Subcutaneous abdominal adipose tissue (tissue), 5 donors: Measurements from ENCODE around the gene FNTB.

Source experiments
- H3K27ac ChIP-seq: one replicate; pipeline ENCODE4 v1.7.0; 2013; ENCODE audit warnings: low read depth, mild to moderate bottlenecking, inconsistent platforms, low read length, moderate library complexity
- H3K27me3 ChIP-seq, 5 donors: one replicate each; pipeline ENCODE4 v1.7.0; 2013; ENCODE audit warnings: low read length in 5 of 5, inconsistent platforms in 1 of 5; ENCODE audit not compliant: control insufficient read depth in 5 of 5, insufficient read depth in 4 of 5
- H3K36me3 ChIP-seq, 5 donors: one replicate each; pipeline ENCODE4 v1.7.0; 2013; ENCODE audit warnings: low read length in 5 of 5; ENCODE audit not compliant: control insufficient read depth in 5 of 5, insufficient read depth in 5 of 5
- H3K4me1 ChIP-seq, 5 donors: one replicate each; pipeline ENCODE4 v1.7.0; 2013; ENCODE audit warnings: low read length in 5 of 5, mild to moderate bottlenecking in 3 of 5, moderate library complexity in 1 of 5; ENCODE audit not compliant: control insufficient read depth in 5 of 5, insufficient read depth in 5 of 5
- H3K4me3 ChIP-seq, 5 donors: one replicate each; pipeline ENCODE4 v1.7.0; 2013; ENCODE audit warnings: low read length in 5 of 5, low read depth in 1 of 5
- H3K9ac ChIP-seq, 5 donors: one replicate each; pipeline ENCODE4 v1.7.0; 2013; ENCODE audit warnings: low read length in 5 of 5, mild to moderate bottlenecking in 4 of 5, moderate library complexity in 3 of 5
- H3K9me3 ChIP-seq, 5 donors: one replicate each; pipeline ENCODE4 v1.7.0; 2013; ENCODE audit warnings: low read length in 5 of 5; ENCODE audit not compliant: control insufficient read depth in 5 of 5
- donor health status: healthy.
- donor health status: healthy.
- donor health status: healthy.
- donor health status: healthy.
- donor health status: healthy.

The FNTB gene

GRCh38 chr14:64965356-64966000 is 21.2 kb upstream of the FNTB start:
- no peak overlapping the region for H3K27ac ChIP-seq

GRCh38 chr14:64966976-64967375 is 19.7 kb upstream of the FNTB start:
- H3K4me1 ChIP-seq: peaks cover 0 to 11% (median 7%) of the 10 kb centered on the region in 5 donors
- H3K9ac ChIP-seq: no peak overlapping the region
- no peaks in the 10 kb centered on the region for H3K9me3 ChIP-seq

More at GRCh38 chr14:64965356-64966000, 21.2 kb upstream of the FNTB start:
- H3K36me3 ChIP-seq: peaks cover 0 to 2% (median 0%) of the 10 kb centered on the region in 5 donors
- H3K9me3 ChIP-seq: no peaks in the 10 kb centered on the region
- no peaks in the 10 kb centered on the region for H3K27me3 ChIP-seq
- H3K9ac ChIP-seq: no peak overlapping the region
- H3K4me3 ChIP-seq: no peak overlapping the region
- H3K4me1 ChIP-seq: no peaks in the 10 kb centered on the region

GRCh38 chr14:64968167-64968566 is 18.5 kb upstream of the FNTB start:
- no peak overlapping the region for H3K27ac ChIP-seq
- H3K36me3 ChIP-seq: peaks cover 0 to 2% (median 0%) of the 10 kb centered on the region in 5 donors
- H3K27me3 ChIP-seq: peaks cover 0 to 6% (median 5%) of the 10 kb centered on the region in 5 donors
- no peak overlapping the region for H3K4me3 ChIP-seq
- H3K9ac ChIP-seq: no peak overlapping the region
- no peaks in the 10 kb centered on the region for H3K9me3 ChIP-seq
- H3K4me1 ChIP-seq: peaks cover 0 to 15% (median 12%) of the 10 kb centered on the region in 5 donors

More at GRCh38 chr14:64966976-64967375, 19.7 kb upstream of the FNTB start:
- peaks cover 0 to 2% (median 0%) of the 10 kb centered on the region in 5 donors for H3K36me3 ChIP-seq
- peaks cover 0 to 6% (median 5%) of the 10 kb centered on the region in 5 donors for H3K27me3 ChIP-seq
- H3K27ac ChIP-seq: no peak overlapping the region
- no peak overlapping the region for H3K4me3 ChIP-seq

GRCh38 chr14:64968651-64969050 is 18.0 kb upstream of the FNTB start:
- no peak overlapping the region for H3K27ac ChIP-seq

GRCh38 chr14:64970041-64970440 is 16.7 kb upstream of the FNTB start:
- Histone ChIP-seq H3K27ac (no peak overlapping the region), H3K9me3 (no peaks in the 10 kb centered on the region), H3K9ac (no peak overlapping the region), H3K4me1 (peaks cover 0 to 15% (median 12%) of the 10 kb centered on the region in 5 donors), H3K4me3 (no peak overlapping the region), H3K36me3 (peaks cover 0 to 2% (median 0%) of the 10 kb centered on the region in 5 donors), H3K27me3 (peaks cover 0 to 6% (median 5%) of the 10 kb centered on the region in 5 donors)

More at GRCh38 chr14:64968651-64969050, 18.0 kb upstream of the FNTB start:
- Histone ChIP-seq H3K4me3 (no peak overlapping the region), H3K9ac (no peak overlapping the region), H3K36me3 (peaks cover 0 to 2% (median 0%) of the 10 kb centered on the region in 5 donors), H3K27me3 (peaks cover 0 to 6% (median 5%) of the 10 kb centered on the region in 5 donors), H3K4me1 (peaks cover 0 to 15% (median 12%) of the 10 kb centered on the region in 5 donors), H3K9me3 (no peaks in the 10 kb centered on the region)

GRCh38 chr14:64970776-64971477 is 15.8 kb upstream of the FNTB start:
- peaks cover 0 to 1% (median 0%) of the 10 kb centered on the region in 5 donors for H3K36me3 ChIP-seq
- peaks cover 0 to 15% (median 12%) of the 10 kb centered on the region in 5 donors for H3K4me1 ChIP-seq
- H3K4me3 ChIP-seq: peak overlapping the region in 3 of 5 donors; percentile 64 to 66 (median 65)
- H3K27ac ChIP-seq: no peak overlapping the region
- peak overlapping the region in 2 of 5 donors; percentile 55 to 72 for H3K9ac ChIP-seq
- peaks cover 0 to 6% (median 5%) of the 10 kb centered on the region in 5 donors for H3K27me3 ChIP-seq
- no peaks in the 10 kb centered on the region for H3K9me3 ChIP-seq

GRCh38 chr14:64971491-64971942 is 15.2 kb upstream of the FNTB start:
- peak overlapping the region in 3 of 5 donors; percentile 55 to 72 (median 64) for H3K9ac ChIP-seq
- no peak overlapping the region for H3K27ac ChIP-seq

GRCh38 chr14:64971943-64972791 is 14.5 kb upstream of the FNTB start, which contains the start of gene RAB15:
RAB15 (minus strand) TSS chr14:64972336; CDS start chr14:64972076, 260 bp downstream.
- Histone ChIP-seq H3K9me3 (no peaks in the 10 kb centered on the region), H3K4me3 (peak within 1 kb of the TSS in 4 of 5 donors; percentile 65 to 71 (median 66)), H3K4me1 (peaks cover 0 to 15% (median 12%) of the 10 kb centered on the region in 5 donors), H3K36me3 (no peaks in the 10 kb centered on the region), H3K9ac (peak within 1 kb of the TSS in 3 of 5 donors; percentile 61 to 83 (median 72)), H3K27ac (no peak within 1 kb of the TSS), H3K27me3 (peaks cover 0 to 6% (median 5%) of the 10 kb centered on the region in 5 donors)

More at GRCh38 chr14:64971491-64971942, 15.2 kb upstream of the FNTB start:
- H3K9me3 ChIP-seq: no peaks in the 10 kb centered on the region
- H3K4me3 ChIP-seq: peak overlapping the region in 4 of 5 donors; percentile 64 to 66 (median 66)
- H3K4me1 ChIP-seq: peaks cover 0 to 15% (median 12%) of the 10 kb centered on the region in 5 donors
- H3K36me3 ChIP-seq: no peaks in the 10 kb centered on the region
- peaks cover 0 to 6% (median 5%) of the 10 kb centered on the region in 5 donors for H3K27me3 ChIP-seq

GRCh38 chr14:64973026-64973442 is 13.7 kb upstream of the FNTB start:
- Histone ChIP-seq H3K9me3 (no peaks in the 10 kb centered on the region), H3K9ac (no peak overlapping the region), H3K27ac (no peak overlapping the region), H3K4me1 (peaks cover 0 to 15% (median 12%) of the 10 kb centered on the region in 5 donors), H3K4me3 (no peak overlapping the region), H3K36me3 (no peaks in the 10 kb centered on the region), H3K27me3 (peaks cover 0 to 6% (median 5%) of the 10 kb centered on the region in 5 donors)
